ENCODE measurements around the gene CDC34.

CDC34 gene

DNA sequence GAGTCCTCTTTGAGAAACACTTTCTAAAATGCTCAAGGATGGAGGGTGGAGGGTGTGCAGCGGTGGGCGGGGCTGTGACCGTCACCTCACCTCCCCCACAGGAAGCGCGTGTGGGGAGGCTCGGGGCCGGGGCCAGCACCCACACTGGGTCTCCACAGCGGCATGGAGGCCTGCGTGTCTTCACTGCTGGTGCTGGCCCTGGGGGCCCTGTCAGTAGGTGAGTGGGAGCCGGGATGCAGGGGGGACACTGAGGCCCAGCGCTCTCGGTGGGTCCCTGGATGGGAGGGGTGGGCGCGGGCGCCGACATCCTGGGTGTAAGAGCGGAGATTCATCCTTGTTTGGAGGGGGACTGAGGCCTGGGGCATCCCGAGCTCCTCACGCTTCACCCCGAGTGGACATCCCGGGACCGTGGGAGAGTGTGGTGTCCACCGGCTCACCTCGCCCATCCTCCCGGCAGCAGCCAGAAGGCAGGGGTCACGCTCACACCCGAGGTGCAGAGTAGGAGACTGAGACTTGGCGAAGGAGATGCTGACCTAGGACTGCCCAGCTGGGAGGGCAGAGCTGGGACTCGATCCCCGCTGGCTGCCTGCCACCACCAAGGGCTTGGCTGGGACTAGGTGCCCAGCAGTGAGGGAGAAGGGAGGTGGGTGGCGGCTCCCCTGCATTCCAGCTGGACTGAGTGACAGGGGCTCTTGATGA, 12.5 kb downstream of the CDC34 start, which contains the start of gene GZMM:
TSS of gene GZMM (plus strand) at position 144 of the 699 bp plus-strand sequence. CDS start at position 163, 19 bp downstream.
- peak; percentile 81 for DNase-seq

DNA sequence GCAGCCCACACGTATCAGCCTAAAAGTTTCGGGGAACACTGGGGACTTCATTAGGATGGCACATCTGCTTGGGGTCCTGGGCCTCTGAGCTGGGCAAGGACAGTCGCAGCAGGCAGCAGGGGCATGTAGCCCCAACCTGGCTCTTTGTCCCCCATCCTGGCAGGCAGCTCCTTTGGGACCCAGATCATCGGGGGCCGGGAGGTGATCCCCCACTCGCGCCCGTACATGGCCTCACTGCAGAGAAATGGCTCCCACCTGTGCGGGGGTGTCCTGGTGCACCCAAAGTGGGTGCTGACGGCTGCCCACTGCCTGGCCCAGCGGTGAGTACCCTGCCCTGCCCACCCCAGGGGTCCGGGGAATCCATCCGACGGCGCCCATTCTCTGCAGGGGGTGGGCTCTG, 15.6 kb downstream of the CDC34 start:
- no peak for DNase-seq

DNA sequence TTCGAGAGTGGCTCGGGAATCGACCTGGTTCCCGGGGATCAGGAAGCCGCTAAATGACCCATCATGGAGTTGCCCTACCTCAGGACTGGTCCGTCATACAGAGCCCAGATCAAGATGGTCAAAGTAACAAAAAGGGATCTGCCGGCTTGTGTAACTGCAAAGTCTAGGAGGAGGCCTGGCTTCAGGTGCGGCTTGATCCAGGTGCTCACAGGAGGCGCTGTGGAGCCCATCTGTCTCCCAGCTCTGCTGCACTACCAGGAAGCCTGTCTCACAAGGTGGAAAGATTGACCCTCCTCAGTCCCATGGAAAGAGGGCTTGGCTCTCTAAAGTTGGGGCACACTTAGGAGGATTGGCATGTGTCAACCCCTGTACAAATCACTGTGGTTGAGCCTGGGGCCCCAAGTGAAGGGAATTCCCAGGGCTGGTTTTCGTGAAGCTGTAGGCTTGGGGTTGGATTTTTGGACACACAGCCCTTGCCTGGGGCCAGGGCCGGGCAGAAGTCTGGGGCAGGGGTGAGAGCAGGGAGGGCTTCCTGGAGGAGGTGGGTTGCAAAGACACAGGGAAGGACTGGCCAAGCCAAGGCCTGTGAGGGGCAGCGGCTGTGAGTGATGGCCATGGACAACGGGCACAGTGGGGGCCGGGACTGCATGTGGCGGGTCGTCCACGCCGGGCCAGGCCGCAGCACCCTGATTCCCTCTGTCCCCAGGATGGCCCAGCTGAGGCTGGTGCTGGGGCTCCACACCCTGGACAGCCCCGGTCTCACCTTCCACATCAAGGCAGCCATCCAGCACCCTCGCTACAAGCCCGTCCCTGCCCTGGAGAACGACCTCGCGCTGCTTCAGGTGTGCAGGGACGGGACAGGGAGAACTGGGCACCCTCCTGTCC, 16.5 kb downstream of the CDC34 start:
- DNase-seq = no peak

DNA sequence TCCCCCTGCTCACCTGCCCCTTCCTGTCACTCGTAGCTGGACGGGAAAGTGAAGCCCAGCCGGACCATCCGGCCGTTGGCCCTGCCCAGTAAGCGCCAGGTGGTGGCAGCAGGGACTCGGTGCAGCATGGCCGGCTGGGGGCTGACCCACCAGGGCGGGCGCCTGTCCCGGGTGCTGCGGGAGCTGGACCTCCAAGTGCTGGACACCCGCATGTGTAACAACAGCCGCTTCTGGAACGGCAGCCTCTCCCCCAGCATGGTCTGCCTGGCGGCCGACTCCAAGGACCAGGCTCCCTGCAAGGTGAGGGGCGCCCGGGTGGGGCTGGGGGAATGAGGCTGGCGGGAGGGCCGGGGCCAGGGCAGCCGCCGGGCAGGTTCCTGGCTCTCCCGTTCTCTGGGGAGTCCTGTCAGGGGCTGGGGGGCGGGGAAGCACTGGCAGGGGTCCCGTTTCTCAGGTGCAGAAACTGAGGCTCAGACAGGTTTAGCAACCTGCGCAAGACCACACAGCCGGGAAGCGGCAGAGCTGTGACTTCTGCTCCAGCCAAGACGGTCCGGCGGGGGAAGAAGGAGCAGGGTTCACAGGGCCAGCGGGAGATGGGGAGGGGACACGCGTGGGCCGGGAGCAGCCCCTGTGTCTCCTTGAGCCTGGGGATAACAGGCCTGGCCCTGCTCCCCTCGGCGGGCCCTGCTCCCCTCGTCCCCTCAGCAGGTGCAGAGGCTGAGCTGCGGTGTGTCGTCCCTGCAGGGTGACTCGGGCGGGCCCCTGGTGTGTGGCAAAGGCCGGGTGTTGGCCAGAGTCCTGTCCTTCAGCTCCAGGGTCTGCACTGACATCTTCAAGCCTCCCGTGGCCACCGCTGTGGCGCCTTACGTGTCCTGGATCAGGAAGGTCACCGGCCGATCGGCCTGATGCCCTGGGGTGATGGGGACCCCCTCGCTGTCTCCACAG, 17.6 kb downstream of the CDC34 start:
- no peak for DNase-seq

DNA sequence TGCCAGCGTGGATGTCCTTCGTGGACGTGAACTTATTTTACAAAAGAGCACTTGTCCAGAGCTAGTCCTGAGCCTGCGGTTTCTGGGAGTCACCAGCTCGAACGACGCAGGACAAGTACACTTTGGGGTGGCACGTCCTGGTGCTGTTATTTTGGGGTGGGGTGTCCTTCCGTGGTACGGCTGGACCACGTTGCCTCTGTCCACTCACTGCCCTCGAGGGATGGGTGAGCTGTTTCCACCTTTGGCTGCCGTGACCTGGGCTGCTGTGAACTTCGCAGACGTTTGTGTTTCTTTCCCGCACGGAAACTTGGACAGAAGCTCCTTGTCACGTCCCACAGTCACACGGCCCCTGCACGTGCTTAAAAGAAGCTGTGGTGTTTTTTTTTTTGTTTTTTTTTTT, 23.3 kb downstream of the CDC34 start:
- DNase-seq = no peak

DNA sequence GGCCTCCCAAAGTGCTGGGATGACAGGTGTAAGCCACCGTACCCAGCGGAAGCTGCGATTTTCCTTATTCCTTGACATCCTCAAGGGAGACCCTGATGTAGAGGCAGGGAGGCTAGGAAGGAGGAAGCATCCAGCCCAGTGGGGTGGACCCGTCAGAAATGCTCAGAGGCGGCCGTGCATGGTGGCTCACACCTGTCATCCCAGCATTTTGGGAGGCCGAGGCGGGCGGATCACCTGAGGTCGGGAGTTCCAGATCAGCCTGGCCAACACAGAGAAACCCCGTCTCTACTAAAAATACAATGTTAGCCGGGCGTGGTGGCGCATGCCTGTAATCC, 23.9 kb downstream of the CDC34 start:
- DNase-seq = no peak

DNA sequence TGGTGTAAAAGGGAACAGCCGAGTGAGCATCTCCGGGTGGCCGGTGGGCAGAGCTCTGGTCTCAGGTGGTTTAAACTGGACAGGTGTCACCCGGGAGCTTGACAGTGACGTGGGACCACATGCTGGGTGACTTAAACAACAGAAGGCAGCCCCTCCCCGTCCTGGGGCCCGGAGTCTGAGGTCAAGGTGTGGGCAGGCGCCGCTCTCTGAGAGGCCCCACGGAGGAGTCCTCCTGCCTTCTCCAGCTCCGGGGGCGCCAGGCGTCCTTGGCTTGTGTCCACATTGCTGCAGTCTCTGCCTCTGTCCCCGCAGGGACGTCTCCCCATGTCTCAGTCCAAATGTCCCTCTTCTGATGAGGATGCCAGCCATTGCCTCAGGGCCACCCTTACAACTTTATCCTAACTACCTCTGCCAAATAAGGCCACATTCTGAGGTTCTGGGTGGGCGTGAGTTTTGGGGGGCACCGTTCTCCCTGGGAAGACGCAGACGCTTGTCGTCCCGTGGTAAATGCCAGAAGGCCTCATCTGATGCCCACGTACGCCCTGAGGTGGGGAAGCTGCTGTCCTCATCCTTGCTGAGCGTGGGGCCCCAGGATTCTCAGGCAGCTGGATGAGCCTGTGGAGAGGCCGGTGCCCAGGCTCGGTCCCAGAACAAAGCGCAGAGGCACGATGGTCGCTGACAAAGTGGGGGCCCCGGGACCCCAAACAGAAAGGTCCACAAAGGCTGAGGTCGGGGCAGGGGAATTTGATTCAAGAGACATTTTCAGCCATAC, 25.2 kb downstream of the CDC34 start:
- DNase-seq = no peak

DNA sequence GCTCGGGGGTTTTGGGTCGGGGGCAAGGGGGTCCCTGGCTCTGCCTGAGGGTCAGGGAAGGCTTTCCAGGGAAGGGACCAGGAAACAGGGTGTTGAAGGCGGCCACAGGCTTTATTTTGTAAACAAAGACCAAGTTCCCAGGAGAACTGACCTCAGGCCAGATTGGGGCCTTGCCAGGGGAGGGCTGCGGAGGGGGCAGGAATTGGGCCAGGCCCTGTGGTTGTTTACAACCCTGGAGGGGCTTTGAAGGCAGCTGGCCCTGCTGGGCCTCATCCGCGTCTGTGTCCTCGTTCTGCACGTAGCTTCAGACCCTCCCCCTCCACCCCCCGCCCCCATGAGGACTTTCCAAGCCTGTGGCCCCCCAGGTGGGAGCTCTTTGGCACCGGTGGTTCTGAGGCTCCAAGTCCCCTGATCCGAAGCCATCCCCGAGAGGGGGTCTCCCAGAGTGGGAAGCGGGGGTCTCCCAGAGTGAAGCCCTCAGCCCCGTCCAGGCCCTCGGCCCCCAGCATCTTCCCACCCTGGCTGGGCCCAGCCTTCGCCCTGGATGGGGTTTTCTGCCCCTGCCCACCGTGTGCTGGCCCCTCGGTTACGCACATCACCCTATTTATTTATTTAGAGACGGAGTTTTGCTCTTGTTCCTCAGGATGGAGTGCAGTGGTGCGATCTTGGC, 27.3 kb downstream of the CDC34 start:
- no peak for DNase-seq

DNA sequence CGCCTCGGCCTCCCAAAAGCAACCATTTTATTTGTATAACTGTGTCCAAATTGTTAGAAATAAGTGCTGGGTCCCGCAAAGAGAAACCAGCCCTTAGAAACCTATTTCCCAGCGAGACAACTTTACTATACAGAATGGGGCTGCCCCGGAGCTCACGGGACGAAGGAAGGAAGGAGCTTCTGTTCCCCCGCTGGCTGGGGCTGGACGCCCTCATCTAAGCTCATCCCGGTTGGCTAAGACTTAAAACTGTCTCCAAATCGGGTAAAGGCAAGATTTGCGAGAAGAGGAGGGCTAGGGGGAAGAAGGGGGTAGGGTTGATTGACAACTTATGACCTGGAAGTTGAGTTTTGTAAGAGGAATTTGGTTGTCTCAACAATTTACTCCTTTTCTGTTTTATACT, 28.6 kb downstream of the CDC34 start:
- no peak for DNase-seq

DNA sequence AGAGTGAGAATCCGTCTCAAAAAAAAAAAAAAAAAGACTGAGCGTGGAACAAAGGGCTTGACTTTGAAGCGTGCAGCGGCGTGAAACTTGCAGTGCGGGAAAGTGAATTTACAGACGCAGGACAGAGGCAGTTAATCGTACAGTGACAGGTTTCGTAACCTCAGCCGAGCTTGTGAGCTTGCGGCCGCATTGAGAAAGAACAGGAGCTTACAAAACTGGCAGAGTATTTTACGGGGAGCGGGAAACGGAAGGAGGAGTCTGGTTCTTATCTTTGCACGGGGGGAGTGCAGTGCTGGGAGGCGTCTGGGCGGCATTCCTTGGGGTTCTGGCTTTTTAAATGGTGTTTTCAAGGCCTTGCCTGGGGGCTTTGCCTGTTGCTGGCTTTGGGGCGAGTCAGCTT, 34.8 kb downstream of the CDC34 start:
- DNase-seq = no peak

DNA sequence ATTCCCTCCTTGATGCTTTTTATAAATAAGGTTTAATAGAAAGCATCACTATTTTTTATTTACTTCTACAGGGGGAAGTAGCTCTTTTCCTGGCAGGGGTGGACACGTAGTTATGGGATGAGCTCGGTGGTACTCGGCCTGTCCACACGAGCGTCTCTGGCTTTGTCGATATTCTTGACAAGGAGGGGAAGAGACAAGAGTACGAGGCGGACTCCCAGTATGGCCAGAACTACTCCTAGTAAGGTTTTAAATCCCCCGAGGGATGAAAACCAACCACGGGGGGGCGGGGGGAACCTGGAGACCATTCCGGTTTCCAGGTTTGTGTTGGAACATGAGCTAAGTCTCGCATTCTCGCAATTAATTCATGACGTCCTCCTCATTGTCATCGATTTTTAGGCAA, 35.3 kb downstream of the CDC34 start:
- no peak for DNase-seq

DNA sequence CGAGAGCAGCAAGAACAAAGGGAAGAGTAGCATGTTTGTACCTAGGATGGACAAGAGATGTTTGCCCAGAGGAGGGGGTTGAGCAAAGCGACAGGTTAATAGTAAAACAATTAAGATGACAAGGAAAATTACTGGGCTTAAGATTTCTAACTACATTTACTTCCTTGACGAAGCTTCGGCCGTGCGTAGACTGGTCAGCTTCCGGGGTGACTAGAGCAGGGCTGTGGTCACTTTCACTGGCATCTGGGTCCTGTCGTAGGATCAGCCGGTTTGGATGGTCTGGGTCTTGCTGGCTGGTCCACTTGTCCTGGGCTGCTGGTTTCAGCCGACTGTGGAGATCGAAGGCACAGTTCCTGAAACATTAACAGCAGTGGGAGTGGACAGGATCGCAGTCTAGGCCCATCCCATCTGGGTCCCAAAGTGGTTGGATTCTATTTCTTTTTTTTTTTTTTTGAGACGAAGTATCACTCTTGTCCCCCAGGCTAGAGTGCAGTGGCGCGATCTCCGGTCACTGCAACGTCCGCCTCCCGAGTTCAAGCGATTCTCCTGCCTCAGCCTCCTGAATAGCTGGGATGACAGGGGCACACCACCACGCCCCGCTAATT, 35.8 kb downstream of the CDC34 start:
- no peak for DNase-seq

DNA sequence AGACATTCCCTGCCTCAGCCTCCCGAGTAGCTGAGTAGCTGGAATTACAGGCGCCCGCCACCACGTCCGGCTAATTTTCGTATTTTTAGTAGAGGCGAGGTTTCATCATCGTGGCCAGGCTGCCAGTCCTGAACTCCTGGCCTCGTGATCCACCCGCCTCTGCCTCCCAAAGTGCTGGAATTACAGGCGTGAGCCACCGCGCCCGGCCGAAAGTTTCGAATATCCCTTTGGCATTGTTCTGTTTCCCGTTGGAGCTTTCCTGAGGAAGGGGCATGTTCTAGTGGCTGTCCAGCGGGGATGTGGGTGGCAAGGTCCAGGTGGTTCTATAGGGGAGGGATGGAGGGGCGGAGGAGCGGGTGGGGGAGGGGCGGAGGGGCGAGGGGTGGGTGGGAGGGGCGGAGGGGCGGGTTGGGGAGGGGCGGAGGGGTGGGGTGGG, 38.7 kb downstream of the CDC34 start:
- no peak for DNase-seq

DNA sequence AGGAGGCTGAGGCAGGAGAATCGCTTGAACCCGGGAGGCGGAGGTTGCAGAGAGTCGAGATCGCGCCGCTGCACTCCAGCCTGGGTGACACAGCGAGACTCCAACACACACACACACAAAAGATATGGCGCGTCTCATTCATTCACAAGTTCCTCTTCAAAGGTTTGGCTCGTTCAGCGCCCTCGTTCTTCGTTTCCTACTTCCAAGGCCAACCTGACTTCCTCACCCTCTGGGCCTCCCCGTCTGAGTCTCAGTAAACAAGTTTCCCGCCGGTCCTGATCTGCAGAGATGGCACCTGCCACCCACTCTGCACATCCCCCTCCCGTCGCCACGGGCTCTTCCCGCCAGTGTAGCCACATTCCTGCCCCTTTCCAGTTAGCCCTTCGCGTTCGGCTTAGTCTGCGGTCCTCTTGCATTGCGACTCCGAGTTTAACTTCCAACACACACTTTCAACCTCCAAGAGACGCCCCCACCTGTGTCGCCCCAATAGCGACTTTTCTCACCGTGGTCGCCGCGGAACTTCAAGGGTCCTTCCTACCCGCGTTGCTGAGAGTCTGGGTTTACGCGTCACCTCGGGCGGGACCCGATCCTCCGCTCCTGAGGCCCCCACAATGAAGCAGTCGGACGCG, 39.5 kb downstream of the CDC34 start:
- peak; percentile 45 for DNase-seq

DNA sequence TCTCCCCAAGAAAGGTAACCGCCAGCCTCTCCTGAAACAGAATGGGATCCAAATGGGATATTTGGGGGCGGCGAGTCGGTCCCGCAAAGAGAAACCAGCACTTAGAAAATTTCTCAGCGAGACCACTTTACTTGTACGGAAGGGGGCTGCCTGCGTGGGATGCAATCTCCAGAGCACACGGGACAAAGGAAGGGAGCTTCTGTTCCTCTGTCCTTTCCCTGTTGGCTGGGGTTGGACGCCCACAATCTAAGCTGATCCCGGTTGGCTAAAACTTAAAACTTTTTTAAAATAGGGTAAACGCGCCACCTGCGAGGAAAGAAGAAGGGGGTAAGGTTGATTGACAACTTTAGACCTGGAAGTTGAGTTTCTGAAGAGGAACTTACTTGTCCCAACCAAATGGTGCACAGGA, 40.0 kb downstream of the CDC34 start:
- no peak for DNase-seq

DNA sequence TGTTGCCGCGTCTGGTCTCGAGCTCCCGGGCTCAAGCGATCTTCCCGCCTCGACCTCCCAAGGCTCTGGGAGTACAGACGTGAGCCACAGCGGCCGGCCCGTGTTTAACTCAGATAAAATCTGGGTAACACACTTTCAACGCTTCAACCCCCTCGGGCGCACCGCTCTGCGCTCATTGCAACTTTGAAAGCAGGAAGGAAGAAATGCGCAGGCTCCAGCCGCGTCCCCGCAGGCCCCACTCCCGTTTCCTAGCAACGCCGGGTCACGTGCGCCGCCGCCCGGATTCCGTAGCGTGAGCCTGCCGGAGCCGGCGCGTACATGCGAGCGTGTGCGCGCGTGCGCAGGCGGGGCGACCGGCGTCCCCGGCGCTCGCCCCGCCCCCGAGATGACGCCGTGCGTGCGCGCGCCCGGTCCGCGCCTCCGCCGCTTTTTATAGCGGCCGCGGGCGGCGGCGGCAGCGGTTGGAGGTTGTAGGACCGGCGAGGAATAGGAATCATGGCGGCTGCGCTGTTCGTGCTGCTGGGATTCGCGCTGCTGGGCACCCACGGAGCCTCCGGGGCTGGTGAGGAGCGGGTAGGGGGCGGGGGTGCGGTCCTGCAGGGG, 40.7 kb downstream of the CDC34 start, which contains the start of gene BSG:
TSS of gene BSG (plus strand) at position 457 of the 603 bp plus-strand sequence. CDS start at position 496, 39 bp downstream.
- DNase-seq = peak; percentile 98

DNA sequence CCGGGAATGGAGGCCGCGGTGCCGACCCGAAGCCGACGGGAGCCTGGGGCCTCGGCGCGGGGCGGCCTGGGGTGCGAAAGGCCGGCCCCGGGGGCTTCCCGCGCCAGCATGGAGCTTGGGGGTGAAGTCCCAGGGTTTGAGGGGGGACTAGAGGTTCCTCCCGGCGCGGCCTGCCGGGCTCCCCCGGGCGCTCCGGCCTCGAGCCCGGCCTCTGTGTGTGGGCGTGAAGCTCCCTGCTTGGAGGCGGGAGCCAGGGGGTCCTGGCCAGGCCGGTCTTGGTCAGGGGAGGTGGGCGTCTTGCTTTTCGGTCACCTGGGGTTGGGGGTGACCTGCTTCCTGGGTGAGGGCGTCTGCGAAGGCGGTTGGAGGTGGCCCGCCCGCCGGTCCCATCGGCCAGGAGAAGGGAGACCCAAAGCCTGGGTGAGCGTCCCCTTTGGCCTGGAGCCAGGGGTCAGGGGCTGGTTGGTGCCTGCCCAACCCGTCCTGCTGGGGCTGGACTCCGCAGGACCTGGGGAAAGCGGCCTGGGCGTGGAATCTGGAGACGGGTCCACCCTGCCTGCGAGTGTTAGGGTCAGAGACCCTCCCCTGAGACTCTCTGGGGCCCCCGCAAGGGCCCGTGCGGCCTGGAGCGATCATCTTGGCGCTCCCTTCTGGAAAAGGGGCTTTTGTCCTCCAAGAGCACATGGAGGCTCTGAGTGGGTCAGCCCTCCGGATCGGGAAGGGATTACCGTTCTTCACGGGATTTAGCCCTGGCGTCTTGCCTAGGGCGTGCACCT, 41.4 kb downstream of the CDC34 start:
- DNase-seq = no peak

DNA sequence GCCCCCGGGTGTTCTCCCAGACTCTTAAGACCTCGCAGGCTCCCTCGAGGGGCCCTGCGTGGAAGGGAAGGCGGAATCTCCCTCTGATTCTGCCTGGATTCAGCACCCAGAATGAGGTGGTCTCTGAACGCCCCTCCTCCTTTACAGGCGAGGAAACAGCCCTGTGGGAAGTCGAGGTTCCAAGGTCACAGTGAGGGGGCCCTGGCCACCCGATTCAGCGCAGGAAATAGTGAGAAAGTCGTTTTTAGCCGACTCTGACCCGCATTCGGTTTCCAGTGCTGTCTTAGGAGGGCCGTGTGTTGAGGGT, 41.9 kb downstream of the CDC34 start:
- no peak for DNase-seq

DNA sequence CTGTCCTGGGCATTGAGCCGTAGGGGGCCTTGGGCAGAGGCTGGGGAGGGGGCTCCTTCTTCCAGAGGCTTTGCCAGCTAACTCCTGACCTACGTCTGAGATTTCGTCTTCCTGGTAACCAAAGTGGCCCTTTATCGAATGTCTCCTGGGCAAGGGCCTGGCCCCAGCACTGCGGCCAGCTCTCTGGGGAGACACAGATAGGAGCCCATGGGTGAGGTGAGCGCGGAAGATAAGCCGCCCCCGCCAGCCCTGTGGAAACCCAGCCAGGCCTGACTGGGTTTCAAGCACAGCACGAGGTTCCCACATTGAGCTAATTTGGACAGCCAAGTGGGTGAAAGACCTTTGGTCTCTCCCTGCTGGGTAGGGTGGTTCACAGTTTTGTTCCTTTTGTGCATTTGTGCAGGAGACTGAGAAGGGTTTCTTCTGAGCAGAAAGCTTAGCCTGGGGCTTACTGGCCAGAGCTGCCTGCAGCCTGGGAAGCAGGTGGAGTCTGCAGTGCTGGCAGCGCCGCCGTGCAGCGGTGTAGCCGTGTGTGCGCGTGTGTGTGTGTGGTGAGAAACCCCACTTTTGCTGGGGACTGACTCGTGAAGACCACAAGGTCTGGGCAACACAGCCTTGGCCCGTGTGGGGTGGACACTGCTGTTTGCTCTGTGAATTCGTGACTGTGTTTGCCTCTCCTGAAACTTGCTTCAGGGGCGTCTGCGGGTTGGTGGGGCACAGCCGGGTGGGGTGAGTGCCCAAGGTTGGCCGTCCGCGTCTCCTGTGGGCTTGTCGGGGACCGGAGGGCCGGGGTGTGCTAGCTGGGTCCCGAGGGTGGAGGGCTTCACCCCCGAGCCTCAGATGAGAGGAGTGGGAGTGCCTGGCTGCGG, 43.3 kb downstream of the CDC34 start:
- DNase-seq = no peak

Measured in activated gamma-delta T cell treated with Interleukin-2 at 50 U/mL for 16 hours (primary cell).